ENCODE results near the gene THOC5. TPM values are rescaled to one million over a fixed set of nuclear protein-coding genes. Genes with fewer than 3 reads are reported as not detected.

The THOC5 gene
- 28.8 and 37.9 TPM in 2 replicates for total RNA-seq

DNA sequence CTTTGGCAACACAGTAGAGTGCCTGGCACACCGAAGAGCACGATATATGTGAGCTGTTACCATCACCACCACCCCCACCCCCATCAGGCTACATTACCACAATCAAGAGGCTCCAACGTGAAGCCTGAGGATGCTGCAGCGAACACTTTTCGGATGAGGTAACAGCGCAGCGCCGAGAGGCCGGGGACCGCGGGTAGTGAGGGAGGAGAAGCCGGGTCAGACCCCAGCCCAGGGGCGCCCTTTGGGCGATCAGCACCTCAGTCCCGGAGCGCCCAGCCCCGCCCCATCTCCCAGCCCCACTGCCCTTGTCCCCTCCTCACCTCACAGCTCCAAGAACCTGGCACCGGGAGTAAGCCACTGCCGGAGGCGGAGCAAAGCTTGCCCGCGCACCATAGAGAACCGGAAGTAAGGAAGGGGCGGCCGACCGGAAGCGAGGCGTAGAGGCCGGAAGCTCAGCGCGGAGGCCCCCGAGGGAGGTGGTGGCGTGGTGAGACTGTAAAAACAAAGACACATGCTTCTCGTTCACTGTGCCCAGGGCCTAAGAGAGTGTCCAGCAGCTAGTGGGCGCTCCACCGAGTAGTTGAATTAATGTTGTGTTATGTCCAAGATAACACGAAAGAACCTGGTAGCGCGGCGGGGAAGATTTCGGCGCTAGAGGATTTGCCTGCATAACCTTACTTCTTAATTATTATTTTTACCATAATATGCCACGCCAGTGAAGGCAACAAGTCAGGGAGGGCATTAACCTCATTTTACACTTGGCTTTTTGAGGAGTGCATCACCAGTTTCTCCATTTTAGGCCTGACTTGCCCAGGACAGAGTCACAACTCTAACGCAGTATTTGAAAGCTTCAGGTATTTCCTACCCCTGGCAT is at the start of gene THOC5:
THOC5 (minus strand) TSS at position 407 of the 874 bp plus-strand sequence. CDS start 4,610 bp downstream, outside the sequence.

DNA sequence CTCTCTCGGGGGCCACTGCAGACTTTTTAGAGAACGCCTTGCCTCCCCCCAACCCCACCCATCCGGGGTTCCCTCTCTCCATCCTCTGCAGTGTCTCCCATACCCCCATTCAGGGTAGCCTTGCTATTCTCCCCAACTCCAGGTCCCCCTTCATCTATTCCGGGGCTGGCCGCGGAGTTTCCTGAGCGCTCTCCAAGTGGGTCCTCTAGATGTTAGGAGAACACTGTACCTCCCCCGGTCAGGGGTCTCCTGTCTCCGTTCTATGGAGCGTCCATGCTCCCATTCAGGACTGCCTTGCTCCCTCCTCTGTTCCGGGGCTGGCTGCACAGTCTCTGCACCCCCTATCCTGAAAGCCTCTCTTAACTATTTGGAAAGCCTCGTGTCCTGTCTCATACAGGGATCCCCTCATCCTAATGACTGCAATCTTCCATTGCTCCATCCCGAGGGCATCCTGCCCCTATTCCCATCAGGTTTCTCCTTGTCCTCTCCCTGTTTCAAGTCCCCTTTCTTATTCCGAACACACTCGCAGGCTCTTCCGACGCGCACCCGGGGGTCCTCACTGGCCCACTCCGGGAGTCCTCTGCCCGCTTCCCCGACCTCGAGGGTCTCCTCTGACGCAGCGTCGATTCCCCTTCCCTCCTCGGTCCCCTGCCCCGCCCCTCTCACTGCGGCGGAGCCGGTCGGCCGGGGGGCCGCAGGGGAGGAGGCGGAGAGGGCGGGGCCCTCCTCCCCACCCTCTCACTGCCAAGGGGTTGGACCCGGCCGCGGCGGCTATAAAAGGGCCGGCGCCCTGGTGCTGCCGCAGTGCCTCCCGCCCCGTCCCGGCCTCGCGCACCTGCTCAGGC is 73.9 kb downstream of the THOC5 start, which contains the start of gene NEFH:
NEFH (plus strand) TSS at position 802 of the 845 bp plus-strand sequence. CDS start 45 bp downstream, outside the sequence.

Other genes starting within 250 kb of the THOC5 start
- gene GAS2L1, start 247.1 kb downstream of the THOC5 start, total RNA-seq = 20.0 and 22.9 TPM in 2 replicates
- 6.2 and 22.6 TPM in 2 replicates for gene RASL10A, start 238.1 kb downstream of the THOC5 start, total RNA-seq
- gene AP1B1, start 165.2 kb downstream of the THOC5 start, total RNA-seq = 147 and 189 TPM in 2 replicates
- under 0.01 and 0.09 TPM in 2 replicates for gene RFPL1, start 115.2 kb downstream of the THOC5 start, total RNA-seq
- 0.09 and 0.11 TPM in 2 replicates for gene NEFH, start 73.5 kb downstream of the THOC5 start, total RNA-seq
- 25.2 and 26.4 TPM in 2 replicates for gene NIPSNAP1, start 27.4 kb upstream of the THOC5 start, total RNA-seq
- 34.0 and 37.1 TPM in 2 replicates for gene NF2, start 49.9 kb upstream of the THOC5 start, total RNA-seq
- not detected in 2 replicates for gene CABP7, start 166.2 kb upstream of the THOC5 start, total RNA-seq
- gene ZMAT5, start 213.2 kb upstream of the THOC5 start, total RNA-seq = 15.1 and 15.6 TPM in 2 replicates
- gene UQCR10, start 213.6 kb upstream of the THOC5 start, total RNA-seq = 59.5 and 62.0 TPM in 2 replicates